OCI-LY7 (cell line): ENCODE measurements around the gene RPL10.

ENCODE experiments used
- EZH2phosphoT487 ChIP-seq: fragments of 200-600 bp; sonication (generic); IDR thresholded peaks from 2 replicates; pipeline ENCODE4 v1.6.1; 2018; ENCODE audit warnings: low read depth, borderline replicate concordance, mild to moderate bottlenecking, mixed run types, antibody characterized with exemption, low read length, moderate library complexity, mixed read lengths
- TF ChIP-seq, protein P1 (sequence below): fragments of 200-600 bp; sonication (generic); conservative IDR thresholded peaks from 2 replicates; pipeline ENCODE4 v1.5.1; 2014; ENCODE audit warnings: mild to moderate bottlenecking, antibody characterized with exemption, low read length, moderate library complexity, mixed read lengths

- TF ChIP-seq, protein P1, sequence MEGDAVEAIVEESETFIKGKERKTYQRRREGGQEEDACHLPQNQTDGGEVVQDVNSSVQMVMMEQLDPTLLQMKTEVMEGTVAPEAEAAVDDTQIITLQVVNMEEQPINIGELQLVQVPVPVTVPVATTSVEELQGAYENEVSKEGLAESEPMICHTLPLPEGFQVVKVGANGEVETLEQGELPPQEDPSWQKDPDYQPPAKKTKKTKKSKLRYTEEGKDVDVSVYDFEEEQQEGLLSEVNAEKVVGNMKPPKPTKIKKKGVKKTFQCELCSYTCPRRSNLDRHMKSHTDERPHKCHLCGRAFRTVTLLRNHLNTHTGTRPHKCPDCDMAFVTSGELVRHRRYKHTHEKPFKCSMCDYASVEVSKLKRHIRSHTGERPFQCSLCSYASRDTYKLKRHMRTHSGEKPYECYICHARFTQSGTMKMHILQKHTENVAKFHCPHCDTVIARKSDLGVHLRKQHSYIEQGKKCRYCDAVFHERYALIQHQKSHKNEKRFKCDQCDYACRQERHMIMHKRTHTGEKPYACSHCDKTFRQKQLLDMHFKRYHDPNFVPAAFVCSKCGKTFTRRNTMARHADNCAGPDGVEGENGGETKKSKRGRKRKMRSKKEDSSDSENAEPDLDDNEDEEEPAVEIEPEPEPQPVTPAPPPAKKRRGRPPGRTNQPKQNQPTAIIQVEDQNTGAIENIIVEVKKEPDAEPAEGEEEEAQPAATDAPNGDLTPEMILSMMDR, result no peak
- no peak for TF ChIP-seq EZH2phosphoT487
Observed at GRCh38 chrX:154441984-154442707, 44.0 kb downstream of the RPL10 start.
